Stimulated activated CD8-positive, alpha-beta memory T cell treated with anti-CD3 and anti-CD28 coated beads, Interleukin-7, amount 100 ng/mL, for 4 hours (primary cell): ENCODE data around the gene ABCA9.
"Not testable (repeated sequence)": the region's sequence is repeated elsewhere in the genome, so short reads cannot be mapped to it uniquely, and the experiment has no call there.

Experiments used
- DNase-seq, 2 donors: peaks; one replicate each; pipeline ENCODE4 v3.0.0-alpha.2; 2020; ENCODE audit warnings: low read depth in 2 of 2

The ABCA9 gene

DNA sequence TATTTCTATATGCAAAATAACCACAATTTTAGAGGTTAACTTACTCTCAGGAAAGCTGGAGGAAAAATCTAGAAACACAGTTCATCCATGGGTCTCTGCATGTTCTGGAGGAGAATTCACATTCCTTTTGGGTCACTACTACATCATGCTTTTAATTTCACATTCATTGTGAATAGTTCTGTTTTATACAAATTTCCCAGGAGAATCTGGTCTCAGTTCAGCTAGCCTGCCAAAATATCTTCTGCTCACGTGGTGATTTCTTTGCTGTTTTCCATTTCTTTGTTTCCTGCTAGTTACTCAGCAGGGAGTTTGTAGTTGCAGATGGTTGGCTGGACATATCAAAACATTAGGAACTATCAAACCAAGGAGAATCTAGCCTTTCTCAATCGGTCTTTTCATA, at the start of gene ABCA9:
ABCA9 (minus strand) TSS at position 106 of the 400 bp plus-strand sequence. CDS start 9,801 bp downstream, outside the sequence.
- DNase-seq, result no peak

DNA sequence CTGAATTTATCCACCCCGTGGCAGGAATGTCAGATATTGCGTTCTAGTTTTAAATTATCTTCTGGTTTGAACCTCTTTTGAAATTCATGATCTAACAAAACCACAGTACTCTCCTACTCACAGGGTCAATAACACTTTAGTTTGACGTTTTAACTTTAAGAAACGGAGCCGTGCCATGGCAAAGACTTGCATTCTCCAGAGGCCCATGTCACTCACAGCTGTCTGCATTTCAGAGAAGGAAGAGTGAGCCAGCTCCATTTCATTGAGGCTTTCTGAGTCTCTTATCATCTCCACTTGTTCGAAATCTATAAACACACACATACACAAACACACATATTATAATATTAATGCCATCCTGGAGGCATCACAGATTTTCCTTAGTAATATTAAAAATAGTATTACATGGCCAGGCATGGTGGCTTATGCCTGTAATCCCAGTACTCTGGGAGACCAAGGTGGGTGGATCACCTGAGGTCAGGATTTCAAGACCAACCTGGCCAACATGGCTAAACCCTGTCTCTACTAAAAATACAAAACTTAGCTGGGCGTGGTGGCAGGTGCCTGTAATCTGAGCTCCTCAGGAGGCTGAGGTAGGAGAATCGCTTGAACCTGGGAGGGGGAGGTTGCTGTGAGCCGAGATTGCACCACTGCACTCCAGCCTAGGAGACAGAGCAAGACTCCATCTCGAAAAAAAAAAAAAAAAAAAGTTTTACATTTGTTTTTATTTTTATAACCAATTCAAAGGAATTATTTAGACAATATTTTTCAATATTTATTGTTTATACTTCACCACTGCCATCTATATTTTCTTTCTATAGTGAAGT, 45.4 kb upstream of the ABCA9 start:
- no peak for DNase-seq

DNA sequence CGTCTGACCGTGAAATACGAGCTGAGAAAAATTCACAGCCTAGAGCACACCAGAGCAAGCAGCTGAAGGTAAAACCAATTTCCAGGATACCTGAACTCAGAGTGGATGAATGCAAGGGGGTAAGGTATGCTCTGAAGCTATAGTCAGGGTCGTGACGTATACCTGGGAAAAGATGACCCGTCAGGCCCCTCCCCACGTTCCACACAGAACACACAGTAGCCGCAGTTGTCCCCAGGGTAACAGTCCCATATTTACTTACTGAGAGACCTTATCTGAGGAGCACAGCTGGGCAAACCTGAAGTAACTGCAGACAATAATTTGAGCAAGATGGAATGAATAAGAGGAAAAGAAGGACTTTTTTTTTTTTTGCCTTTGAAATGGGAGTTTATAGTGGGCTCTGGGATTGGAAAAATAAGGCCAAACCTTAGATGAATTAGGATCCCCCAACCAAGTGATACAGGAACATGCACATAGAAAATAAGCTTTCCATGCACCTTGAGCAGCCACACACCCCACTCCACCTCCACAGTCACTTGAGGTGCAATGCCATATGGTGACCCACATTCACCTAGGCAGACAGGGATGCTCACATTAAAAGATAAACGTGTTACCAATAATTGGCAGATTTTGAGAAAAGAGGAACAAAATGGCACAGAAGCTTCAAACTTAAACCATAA, 43.0 kb upstream of the ABCA9 start:
- no peak for DNase-seq

GRCh38 chr17:69098625-69099024, 37.9 kb upstream of the ABCA9 start:
- no peak for DNase-seq

- no peak for DNase-seq
These were observed 35.8 kb upstream of the ABCA9 start for GRCh38 chr17:69096541-69096940.

GRCh38 chr17:69093995-69094394, 33.3 kb upstream of the ABCA9 start:
- DNase-seq, result no peak

DNA sequence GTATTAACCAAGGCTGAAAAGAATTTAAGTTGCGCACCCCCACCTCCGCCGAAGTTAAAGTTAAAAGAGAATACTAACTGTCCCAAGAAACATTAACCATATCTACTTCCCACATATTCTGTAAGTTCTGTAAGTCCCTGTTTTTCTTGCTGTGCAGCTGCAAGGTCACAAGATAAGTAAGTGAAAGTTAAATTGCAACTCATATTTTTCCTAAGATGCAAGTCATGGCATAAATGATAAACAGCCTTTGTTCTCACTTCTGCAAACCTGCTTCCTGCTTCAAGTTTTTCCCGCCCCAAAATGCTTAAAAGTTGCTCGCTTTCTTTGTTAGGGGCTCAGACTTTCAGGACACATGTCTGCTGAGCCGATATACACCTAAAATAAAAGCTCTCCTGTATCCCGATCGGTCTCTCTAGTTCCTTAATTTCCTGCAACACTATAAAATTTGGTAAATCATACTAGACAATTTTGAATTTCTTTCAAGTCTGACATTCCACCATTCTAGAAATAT, 32.6 kb upstream of the ABCA9 start:
- no peak for DNase-seq

DNA sequence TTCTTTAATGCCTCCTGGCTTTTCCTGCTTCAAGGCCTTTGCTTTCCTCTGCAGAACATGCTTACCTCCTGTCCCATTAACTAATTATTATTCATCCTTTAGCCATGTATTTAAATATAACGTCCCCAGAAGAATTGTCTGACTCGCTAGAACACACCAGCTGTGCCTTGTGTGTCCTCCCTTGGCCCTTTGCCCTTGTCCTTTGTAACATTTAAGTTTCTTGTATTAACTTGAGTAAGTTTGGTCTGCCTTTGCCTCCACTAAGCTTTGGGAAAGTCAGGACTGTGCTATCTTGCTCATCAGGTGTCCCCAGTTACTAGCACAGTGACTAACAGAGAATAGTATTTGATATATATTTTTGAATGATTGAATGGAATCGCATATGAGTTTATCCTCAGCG, 29.6 kb upstream of the ABCA9 start:
- no peak for DNase-seq

DNA sequence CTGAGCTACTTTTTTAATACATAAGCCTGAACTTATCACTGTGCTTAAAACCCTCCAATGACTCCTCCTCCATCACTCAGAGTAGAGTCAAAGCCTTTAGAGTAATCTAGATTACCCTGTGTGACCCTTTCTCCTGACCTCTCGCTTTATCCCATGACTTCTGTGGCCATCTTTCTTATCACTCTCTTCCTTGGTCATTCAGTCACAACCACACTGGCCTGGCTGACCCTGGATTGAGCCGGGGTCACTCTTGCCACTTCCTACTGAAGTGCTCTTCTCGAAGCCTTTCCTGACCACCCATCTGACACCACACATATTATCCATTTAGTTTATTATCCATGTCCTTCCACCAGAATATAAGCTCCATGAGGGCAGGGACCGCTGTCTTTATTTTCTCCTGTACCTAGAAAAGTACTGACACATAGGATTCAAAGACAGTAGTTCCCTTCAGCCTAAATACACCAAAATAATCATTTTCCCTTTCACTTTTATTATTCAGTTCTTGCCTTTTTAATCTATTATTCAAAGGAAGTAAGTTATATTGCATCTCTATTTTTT, 28.0 kb upstream of the ABCA9 start:
- no peak for DNase-seq

- DNase-seq, result no peak
These were observed 25.9 kb upstream of the ABCA9 start for GRCh38 chr17:69086641-69087040.

- no peak for DNase-seq
These were observed 24.2 kb upstream of the ABCA9 start for GRCh38 chr17:69084911-69085310.

DNA sequence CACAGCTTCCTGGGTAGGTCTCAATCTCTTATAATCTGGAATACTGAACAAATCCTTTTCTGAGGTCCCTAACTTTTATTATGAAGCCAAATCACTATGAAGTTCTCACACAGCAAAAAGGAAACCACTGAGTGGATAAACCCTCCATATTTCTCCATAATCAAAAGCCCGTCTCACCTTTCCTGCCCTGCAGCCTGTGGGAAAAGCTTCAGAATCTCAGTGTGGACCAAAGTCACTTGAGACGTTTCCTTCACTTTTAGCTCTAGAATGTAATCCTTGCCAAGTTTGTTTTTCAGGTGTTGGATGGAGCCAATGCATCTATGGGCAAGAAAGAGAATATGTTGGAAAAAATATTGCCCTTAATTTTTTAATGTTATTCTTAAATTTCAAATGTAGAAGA, 22.0 kb upstream of the ABCA9 start:
- DNase-seq, result no peak

DNA sequence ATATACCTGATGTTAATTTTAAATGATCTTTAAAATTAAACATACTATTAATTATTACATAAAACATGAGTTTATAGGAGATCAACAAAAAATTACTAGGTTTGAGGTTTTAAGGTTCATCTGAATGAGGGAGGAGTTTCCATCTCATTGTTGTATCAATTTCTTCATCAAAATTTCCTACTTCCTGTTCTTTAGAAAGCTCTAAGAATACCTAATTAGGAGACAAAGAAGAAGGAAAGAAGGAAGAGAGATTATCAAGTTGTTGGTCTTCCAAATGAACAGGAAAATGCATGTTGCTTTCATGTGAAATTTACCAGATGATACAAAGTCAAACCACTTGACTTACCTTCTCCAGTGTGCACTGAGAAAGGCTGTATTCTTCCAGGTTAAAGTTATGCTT, 18.1 kb upstream of the ABCA9 start:
- DNase-seq, result no peak

DNA sequence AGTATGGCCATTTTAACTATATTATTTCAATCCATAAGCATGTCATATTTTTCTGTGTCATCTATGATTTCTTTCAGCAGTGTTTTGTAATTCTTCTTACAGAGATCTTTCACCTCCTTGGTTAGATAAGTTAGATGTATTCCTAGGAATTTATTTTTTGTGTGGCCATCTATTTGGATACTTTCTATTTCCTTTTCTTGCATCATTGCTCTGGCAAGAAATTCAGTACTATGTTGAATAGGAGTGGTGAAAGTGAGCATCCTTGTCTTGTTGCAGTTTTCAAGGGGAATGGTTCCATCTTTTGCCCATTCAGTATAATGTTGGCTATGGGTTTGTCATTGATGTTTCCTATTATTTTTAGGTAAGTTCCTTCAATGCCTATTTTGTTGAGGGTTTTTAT, 15.1 kb upstream of the ABCA9 start:
- DNase-seq, result no peak

DNA sequence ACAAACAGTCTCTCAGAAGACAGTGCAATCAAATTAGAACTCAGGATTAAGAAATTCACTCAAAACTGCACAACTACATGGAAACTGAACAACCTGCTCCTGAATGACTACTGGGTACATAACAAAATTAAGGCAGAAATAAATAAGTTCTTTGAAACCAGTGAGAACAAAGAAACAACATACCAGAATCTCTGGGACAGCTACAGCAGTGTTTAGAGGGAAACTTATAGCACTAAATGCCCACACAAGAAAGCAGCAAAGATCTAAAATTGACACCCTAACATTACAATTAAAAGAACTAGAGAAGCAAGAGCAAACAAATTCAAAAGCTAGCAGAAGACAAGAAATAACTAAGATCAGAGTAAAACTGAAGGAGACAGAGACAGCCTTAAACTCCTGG, 12.7 kb upstream of the ABCA9 start:
- not testable (repeated sequence) for DNase-seq

DNA sequence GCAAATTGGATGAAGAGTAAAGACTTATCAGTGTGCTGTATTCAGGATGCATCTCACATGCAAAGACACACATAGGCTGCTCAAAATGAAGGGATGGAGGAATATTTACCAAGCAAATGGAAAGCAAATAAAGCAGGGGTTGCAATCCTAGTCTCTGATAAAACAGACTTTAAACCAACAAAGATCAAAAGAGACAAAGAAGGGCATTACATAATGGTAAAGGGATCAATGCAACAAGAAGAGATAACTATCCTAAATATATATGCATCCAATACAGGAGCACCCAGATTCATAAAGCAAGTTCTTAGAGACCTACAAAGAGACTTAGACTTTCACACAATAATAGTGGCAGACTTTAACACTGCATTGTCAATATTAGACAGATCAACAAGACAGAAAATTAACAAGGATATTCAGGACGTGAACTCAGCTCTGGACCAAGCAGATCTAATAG, 12.1 kb upstream of the ABCA9 start:
- not testable (repeated sequence) for DNase-seq

DNA sequence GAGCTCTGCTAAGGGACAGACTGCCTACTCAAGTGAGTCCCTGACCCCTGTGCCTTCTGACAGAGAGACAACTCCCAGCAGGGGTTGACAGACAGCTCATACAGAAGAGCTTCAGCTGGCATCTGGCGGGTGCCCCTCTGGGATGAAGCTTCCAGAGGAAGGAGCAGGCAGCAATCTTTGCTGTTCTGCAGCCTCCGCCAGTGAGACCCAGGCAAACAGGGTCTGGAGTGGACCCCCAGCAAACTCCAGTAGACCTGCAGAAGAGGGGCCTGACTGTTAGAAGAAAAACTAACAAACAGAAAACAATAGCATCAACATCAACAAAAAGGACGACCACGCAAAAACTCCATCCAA, 10.5 kb upstream of the ABCA9 start:
- not testable (repeated sequence) for DNase-seq

- not testable (repeated sequence) for DNase-seq
These were observed 9.9 kb upstream of the ABCA9 start for GRCh38 chr17:69070378-69071232.

DNA sequence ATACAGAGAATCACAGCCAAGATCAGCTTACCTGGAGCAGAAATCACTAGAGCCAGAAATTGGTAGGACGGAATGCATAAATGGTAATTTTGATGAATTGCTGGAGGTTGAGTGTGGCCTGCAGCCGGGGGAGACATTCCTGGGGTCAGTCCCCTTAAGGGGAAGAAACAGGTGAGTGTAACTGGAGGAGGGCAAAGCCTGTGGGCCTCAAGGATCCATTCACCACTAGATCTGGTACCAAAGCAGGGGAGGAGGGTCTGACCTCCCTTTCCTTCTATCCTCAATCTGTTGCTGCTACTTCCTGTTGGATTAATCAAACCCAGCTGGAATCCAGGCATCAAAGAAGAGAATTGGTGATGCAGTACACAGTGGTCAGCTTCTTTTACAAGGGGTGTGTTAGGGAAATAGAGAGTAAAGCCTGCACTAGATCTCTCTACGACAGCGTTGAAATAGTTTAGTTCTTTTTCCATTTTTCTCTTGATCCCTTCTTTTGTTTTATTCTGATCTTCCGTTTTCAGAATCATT, 8.6 kb upstream of the ABCA9 start:
- no peak for DNase-seq

GRCh38 chr17:69067274-69068047, 6.7 kb upstream of the ABCA9 start:
- no peak for DNase-seq

- DNase-seq, result no peak
These were observed 5.8 kb upstream of the ABCA9 start for GRCh38 chr17:69066482-69066881.
